Left lung (tissue), 10 donors: ENCODE data around the gene CDH6. TPM values are rescaled to one million over a fixed set of nuclear protein-coding genes. Genes with fewer than 3 reads are reported as not detected.
"Not testable (repeated sequence)": the region's sequence is repeated elsewhere in the genome, so short reads cannot be mapped to it uniquely, and the experiment has no call there.

Experiments
- ATAC-seq: fragments of 200-7000 bp; cut with Tn5 transposase; one replicate; pipeline ENCODE4 v1.9.1; 2020; ENCODE audit warnings: moderate library complexity
- DNase-seq, 4 donors: peaks; one replicate each; pipeline ENCODE4 v3.0.0-alpha.2; 2013 to 2020
- H3K27ac ChIP-seq, 2 donors: fragments of 200-600 bp; sonication (generic) in 1 of 2; one replicate each; pipeline versions ENCODE4 v1.5.0 to v1.8.0; 2020 to 2021
- H3K27me3 ChIP-seq, 2 donors: fragments of 200-600 bp; sonication (generic) in 1 of 2; one replicate each; pipeline versions ENCODE4 v1.5.0 to v1.8.0; 2020 to 2021
- H3K36me3 ChIP-seq, 2 donors: fragments of 200-600 bp; sonication (generic) in 1 of 2; one replicate each; pipeline versions ENCODE4 v1.5.0 to v1.8.0; 2020 to 2021
- H3K4me1 ChIP-seq, 2 donors: fragments of 200-600 bp; one replicate each; pipeline ENCODE4 v1.8.0; 2021
- H3K4me3 ChIP-seq, 2 donors: fragments of 200-600 bp; sonication (generic) in 1 of 2; one replicate each; pipeline versions ENCODE4 v1.5.0 to v1.8.0; 2020 to 2021; ENCODE audit warnings: mild to moderate bottlenecking in 1 of 2
- H3K9me3 ChIP-seq, 2 donors: fragments of 200-600 bp; sonication (generic) in 1 of 2; one replicate each; pipeline versions ENCODE4 v1.5.0 to v1.8.0; 2020 to 2021
- intact Hi-C, 2 donors: fragments of 100-400 bp; cut with DNase I; formaldehyde crosslinking; loops; one replicate each; pipeline versions ENCODE4 v1.11.2 to v1.14.2; 2022
- polyA plus RNA-seq, 6 donors: library from polyadenylated mRNA; unstranded; fragments of 120-200 nt; gene quantifications; one replicate each; pipeline ENCODE4 v1.2.1, GENCODE V29; 2013; ENCODE audit not compliant: insufficient read length in 6 of 6
- total RNA-seq, 2 donors: library from RNA; stranded (reverse); fragmentation: NEBNext Ultra II Directional; extraction: Animal tissue kit (Norgen Biotek cat#: 25700); gene quantifications; one replicate each; pipeline ENCODE4 v1.2.1, GENCODE V29; 2021
- TF ChIP-seq, protein P1 (sequence below), 2 donors: fragments of 200-600 bp; sonication (generic) in 1 of 2; IDR thresholded peaks; one replicate each; pipeline versions ENCODE4 v1.5.0 to v1.8.0; 2021; ENCODE audit warnings: antibody characterized with exemption in 2 of 2
- donor health status: DM: no; HTN: yes; CAD: no.
- donor health status: DM: no; HTN: no; CAD: no.

CDH6 gene
- total and polyA plus RNA-seq, 8 donors: 7.4 to 13.2 (median 9.1) TPM

DNA sequence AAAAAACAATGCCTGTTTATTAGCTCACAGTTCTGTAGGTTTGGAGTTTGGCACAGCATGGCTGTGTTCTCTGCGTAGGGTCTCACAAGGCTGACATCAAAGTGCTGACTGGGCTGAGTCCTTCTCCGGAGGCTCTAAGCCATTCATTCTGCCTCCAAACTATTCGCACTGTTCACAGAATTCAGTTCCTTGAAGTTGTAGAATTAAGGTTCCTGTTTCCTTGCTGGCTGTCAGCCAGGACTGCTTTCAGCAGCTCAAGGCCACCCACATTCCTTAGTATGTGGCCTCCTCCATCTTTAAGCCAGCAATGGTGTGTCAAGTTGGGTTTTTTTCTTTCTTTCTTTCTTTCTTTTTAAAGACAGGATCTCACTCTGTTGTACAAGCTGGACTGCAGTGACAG is 161.9 kb downstream of the CDH6 start:
- TF ChIP-seq, protein P1, sequence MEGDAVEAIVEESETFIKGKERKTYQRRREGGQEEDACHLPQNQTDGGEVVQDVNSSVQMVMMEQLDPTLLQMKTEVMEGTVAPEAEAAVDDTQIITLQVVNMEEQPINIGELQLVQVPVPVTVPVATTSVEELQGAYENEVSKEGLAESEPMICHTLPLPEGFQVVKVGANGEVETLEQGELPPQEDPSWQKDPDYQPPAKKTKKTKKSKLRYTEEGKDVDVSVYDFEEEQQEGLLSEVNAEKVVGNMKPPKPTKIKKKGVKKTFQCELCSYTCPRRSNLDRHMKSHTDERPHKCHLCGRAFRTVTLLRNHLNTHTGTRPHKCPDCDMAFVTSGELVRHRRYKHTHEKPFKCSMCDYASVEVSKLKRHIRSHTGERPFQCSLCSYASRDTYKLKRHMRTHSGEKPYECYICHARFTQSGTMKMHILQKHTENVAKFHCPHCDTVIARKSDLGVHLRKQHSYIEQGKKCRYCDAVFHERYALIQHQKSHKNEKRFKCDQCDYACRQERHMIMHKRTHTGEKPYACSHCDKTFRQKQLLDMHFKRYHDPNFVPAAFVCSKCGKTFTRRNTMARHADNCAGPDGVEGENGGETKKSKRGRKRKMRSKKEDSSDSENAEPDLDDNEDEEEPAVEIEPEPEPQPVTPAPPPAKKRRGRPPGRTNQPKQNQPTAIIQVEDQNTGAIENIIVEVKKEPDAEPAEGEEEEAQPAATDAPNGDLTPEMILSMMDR (IDR thresholded peaks at IDR 0.05): no peak
- DNase-seq: no peak
- Histone ChIP-seq H3K4me3 (no peak overlapping the region), H3K27me3 (no peaks in the 10 kb centered on the region), H3K4me1 (no peaks in the 10 kb centered on the region), H3K36me3 (no peaks in the 10 kb centered on the region), H3K27ac (no peak overlapping the region), H3K9me3 (peaks cover 0 to 14% of the 10 kb centered on the region in 2 donors)
- intact Hi-C loops: no loop called here
- no peak for ATAC-seq

DNA sequence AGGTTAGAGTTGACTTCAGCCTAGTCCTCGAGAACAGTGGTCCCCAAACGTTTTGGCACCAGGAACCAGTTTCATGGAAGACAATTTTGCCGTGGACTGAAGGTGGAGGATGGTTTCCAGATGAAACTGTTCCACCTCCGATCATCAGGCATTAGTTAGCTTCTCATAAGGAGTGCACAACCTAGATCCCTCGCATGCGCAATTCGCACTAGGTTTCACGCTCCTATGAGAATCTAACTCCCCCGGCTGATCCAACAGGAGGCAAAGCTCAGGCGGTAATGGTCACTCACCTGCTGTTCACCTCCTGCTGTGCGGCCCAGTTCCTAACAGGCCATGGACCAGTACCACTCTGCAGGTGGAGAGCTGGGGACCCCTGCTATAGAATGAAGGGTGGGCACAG is 163.6 kb downstream of the CDH6 start:
- Histone ChIP-seq H3K27ac (no peak overlapping the region), H3K4me3 (no peak overlapping the region), H3K4me1 (no peaks in the 10 kb centered on the region), H3K36me3 (no peaks in the 10 kb centered on the region), H3K27me3 (no peaks in the 10 kb centered on the region), H3K9me3 (peaks cover 0 to 14% of the 10 kb centered on the region in 2 donors)
- intact Hi-C loops: no loop called here
- ATAC-seq (no peak), DNase-seq (no peak)
- TF ChIP-seq, protein P1 (IDR thresholded peaks at IDR 0.05): no peak

DNA sequence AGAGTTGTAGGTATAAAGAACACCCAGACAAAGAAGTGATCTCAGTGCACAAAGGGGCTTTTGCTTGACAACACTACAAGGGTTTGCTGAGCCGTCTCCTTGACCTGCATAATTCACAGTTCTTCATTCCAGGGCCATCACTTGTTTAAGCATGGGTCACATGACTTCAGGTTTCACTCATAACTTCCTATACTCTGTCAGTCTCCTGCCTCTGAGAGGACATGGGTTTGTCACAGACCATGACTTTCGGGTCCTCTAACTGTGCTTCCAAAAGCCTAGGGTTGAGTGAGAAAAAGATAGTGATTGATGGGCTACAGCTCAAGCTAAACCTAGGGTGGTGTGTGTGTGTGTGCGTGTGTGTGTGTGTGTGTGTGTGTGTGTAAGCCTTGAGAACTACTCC is 166.4 kb downstream of the CDH6 start:
- H3K27me3 ChIP-seq: no peaks in the 10 kb centered on the region
- H3K4me3 ChIP-seq: no peak overlapping the region
- H3K9me3 ChIP-seq: peaks cover 0 to 12% of the 10 kb centered on the region in 2 donors
- H3K4me1 ChIP-seq: no peaks in the 10 kb centered on the region
- DNase-seq (no peak), ATAC-seq (no peak)
- no peak overlapping the region for H3K27ac ChIP-seq
- H3K36me3 ChIP-seq: no peaks in the 10 kb centered on the region
- TF ChIP-seq, protein P1 (IDR thresholded peaks at IDR 0.05): no peak
- intact Hi-C loops: no loop called here

DNA sequence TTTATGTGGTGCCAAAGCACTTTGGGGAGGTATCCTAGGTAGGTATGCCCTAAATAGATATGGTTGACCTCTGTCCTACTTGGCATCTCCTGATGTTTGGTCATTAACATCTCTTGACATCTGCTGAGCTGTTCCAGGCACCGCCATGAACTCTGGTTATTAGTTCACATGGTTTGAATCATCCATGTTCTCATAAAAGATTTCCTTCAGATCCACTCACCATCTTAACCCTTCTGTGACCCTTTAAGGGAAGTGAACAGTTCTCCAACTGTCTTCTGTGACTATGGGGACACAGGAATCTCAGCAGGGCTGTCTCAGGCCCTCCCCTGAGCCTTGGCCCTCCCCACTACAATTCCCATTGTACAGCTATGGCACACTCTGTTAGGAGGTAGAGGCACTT is 167.7 kb downstream of the CDH6 start:
- Histone ChIP-seq H3K9me3 (peaks cover 0 to under 1% of the 10 kb centered on the region in 2 donors), H3K36me3 (no peaks in the 10 kb centered on the region), H3K27ac (no peak overlapping the region), H3K4me3 (no peak overlapping the region), H3K27me3 (no peaks in the 10 kb centered on the region), H3K4me1 (no peaks in the 10 kb centered on the region)
- intact Hi-C loops: no loop called here
- TF ChIP-seq, protein P1 (IDR thresholded peaks at IDR 0.05): no peak
- ATAC-seq (no peak), DNase-seq (no peak)

DNA sequence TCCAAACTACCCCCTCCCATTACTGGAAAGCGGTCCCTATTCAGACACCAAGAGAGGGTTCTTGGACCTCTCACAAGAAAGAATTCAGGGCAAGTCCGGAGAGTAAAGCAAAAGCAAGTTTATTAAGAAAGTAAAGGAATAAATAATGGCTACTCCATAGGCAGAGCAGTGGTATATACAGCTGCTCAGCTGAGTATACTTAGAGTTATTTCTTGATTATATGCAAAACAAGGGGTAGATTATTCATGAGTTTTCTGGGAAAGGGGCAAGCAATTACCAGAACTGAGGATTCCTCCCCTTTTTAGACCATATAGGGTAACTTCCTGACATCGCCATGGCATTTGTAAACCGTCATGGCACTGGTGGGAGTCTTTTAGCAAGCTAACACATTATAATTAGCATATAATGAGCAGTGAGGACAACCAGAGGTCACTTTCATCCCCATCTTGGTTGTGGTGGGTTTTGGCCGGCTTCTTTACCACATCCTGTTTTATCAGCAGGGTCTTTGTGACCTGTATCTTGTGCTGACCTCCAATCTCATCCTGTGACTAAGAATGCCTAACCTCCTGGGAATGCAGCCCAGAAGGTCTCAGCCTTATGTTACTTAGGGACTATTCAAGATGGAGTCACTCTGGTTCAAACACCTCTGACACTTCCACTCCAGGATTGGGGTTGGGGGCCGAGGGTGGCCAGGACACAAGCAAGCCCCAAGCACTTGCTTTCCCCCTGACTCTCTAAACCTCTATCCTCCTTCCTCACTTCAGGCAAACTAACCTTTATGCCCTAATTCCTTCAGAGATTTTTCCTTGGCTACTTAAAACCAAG is 168.4 kb downstream of the CDH6 start:
- ATAC-seq, intact Hi-C loops, H3K4me3 ChIP-seq, H3K36me3 ChIP-seq, H3K27ac ChIP-seq, H3K27me3 ChIP-seq, H3K9me3 ChIP-seq, DNase-seq, H3K4me1 ChIP-seq: not testable (repeated sequence)

DNA sequence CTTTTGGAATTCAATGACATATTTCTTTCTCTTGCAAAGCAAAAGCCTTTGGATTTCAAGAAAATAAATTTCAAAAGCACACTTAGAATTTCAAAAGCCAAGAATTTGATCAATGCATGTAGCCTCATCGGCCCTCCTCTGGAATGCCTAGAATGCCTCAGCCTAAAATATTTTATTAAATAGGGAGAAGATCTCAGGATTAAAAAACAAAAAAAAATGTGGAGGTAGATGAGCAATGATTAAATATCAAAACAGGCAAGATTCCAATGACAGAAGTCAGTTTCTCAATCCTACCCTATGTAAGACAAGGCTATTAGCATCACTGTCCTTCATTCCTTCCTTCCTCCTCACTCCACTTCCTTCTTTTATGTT is 169.0 kb downstream of the CDH6 start:
- H3K36me3 ChIP-seq: no peaks in the 10 kb centered on the region
- H3K4me3 ChIP-seq: no peak overlapping the region
- H3K9me3 ChIP-seq: no peaks in the 10 kb centered on the region
- H3K27ac ChIP-seq: no peak overlapping the region
- no peak for DNase-seq
- no peaks in the 10 kb centered on the region for H3K4me1 ChIP-seq
- ATAC-seq: no peak
- H3K27me3 ChIP-seq: no peaks in the 10 kb centered on the region
- intact Hi-C loops: no loop called here
- TF ChIP-seq, protein P1 (IDR thresholded peaks at IDR 0.05): no peak
